Thyroid gland (tissue), 4 donors: ENCODE results near the gene LHPP.
"Not testable (repeated sequence)": the region's sequence is repeated elsewhere in the genome, so short reads cannot be mapped to it uniquely, and the experiment has no call there.

ENCODE experiments used
- POLR2A ChIP-seq, 2 donors: fragments of 450-650 bp; IDR thresholded peaks; one replicate each; pipeline ENCODE4 v1.6.1; 2017; ENCODE audit warnings: antibody characterized with exemption in 2 of 2, mild to moderate bottlenecking in 2 of 2, moderate library complexity in 1 of 2
- TF ChIP-seq, protein P1 (sequence below), 6 experiments: fragments of 200-600 bp in 3 of 6; fragments of 450-650 bp in 3 of 6; sonication (generic) in 3 of 6; IDR thresholded peaks; one replicate each; pipeline ENCODE4 v1.5.1; 2016 to 2019; ENCODE audit warnings: antibody characterized with exemption in 6 of 6, mild to moderate bottlenecking in 2 of 6, inconsistent platforms in 1 of 6, moderate library complexity in 1 of 6

DNA sequence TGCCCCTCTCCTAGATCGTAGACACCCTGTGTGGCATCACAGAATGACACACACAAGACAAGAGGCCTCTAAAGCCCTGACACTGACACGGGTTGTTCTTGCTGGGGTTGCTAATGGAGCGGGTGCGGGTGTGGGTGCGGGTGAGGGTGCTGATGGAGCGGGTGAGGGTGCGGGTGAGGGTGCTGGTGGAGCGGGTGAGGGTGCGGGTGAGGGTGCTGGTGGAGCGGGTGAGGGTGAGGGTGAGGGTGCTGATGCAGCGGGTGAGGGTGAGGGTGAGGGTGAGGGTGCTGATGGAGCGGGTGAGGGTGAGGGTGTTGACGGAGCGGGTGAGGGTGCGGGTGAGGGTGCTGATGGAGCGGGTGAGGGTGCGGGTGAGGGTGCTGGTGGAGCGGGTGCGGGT lies 148.6 kb downstream of the LHPP start:
- not testable (repeated sequence) for TF ChIP-seq POLR2A (IDR thresholded peaks at IDR 0.05)
- TF ChIP-seq, protein P1, sequence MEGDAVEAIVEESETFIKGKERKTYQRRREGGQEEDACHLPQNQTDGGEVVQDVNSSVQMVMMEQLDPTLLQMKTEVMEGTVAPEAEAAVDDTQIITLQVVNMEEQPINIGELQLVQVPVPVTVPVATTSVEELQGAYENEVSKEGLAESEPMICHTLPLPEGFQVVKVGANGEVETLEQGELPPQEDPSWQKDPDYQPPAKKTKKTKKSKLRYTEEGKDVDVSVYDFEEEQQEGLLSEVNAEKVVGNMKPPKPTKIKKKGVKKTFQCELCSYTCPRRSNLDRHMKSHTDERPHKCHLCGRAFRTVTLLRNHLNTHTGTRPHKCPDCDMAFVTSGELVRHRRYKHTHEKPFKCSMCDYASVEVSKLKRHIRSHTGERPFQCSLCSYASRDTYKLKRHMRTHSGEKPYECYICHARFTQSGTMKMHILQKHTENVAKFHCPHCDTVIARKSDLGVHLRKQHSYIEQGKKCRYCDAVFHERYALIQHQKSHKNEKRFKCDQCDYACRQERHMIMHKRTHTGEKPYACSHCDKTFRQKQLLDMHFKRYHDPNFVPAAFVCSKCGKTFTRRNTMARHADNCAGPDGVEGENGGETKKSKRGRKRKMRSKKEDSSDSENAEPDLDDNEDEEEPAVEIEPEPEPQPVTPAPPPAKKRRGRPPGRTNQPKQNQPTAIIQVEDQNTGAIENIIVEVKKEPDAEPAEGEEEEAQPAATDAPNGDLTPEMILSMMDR (IDR thresholded peaks at IDR 0.05) = not testable (repeated sequence)
